Neural cell (in vitro differentiated cells): Measurements from ENCODE around the gene CCDC27. TPM values are rescaled to one million over a fixed set of nuclear protein-coding genes. Genes with fewer than 3 reads are reported as not detected.

Experiments
- H2AFZ ChIP-seq: fragments of 200-600, 300-800 bp; sonication (generic), shearing (Covaris generic); 2 replicates; pipeline ENCODE4 v1.6.0; 2014; ENCODE audit warnings: low read depth, mild to moderate bottlenecking, antibody characterized with exemption, low read length, moderate library complexity
- H3F3A ChIP-seq: fragments of 200-600 bp; shearing (Covaris generic); 2 replicates; pipeline ENCODE4 v1.6.1; 2016; ENCODE audit warnings: mild to moderate bottlenecking, moderate library complexity, mixed read lengths, antibody characterized with exemption, low read length; ENCODE audit not compliant: insufficient read depth, poor library complexity, severe bottlenecking
- H3K27ac ChIP-seq: fragments of 200-600, 300-800 bp; sonication (generic), shearing (Covaris generic); 2 replicates; pipeline ENCODE4 v1.5.1; 2014; ENCODE audit warnings: mild to moderate bottlenecking, low read length, moderate library complexity
- H3K27me3 ChIP-seq: fragments of 300-800, 200-600 bp; sonication (generic), shearing (Covaris generic); 2 replicates; pipeline ENCODE4 v1.6.0; 2014; ENCODE audit warnings: mild to moderate bottlenecking, low read depth, low read length, moderate library complexity; ENCODE audit not compliant: insufficient read depth
- H3K36me3 ChIP-seq: fragments of 300-800, 200-600 bp; sonication (generic), shearing (Covaris generic); 2 replicates; pipeline ENCODE4 v1.5.1; 2014; ENCODE audit warnings: mild to moderate bottlenecking, antibody characterized with exemption, low read length, moderate library complexity; ENCODE audit not compliant: insufficient read depth
- H3K4me2 ChIP-seq: fragments of 300-800, 200-600 bp; sonication (generic), shearing (Covaris generic); 2 replicates; pipeline ENCODE4 v1.6.0; 2014; ENCODE audit warnings: mild to moderate bottlenecking, low read length
- H3K4me3 ChIP-seq: fragments of 300-800, 200-600 bp; sonication (generic), shearing (Covaris generic); 2 replicates; pipeline ENCODE4 v1.5.1; 2014; ENCODE audit warnings: mild to moderate bottlenecking, low read length, moderate library complexity
- H3K79me2 ChIP-seq: fragments of 200-600 bp; shearing (Covaris generic); replicated peaks from 2 replicates; pipeline ENCODE4 v1.6.0; 2014; ENCODE audit warnings: mild to moderate bottlenecking, low read length, moderate library complexity; ENCODE audit not compliant: insufficient read depth
- H3K9ac ChIP-seq: fragments of 300-800, 200-600 bp; sonication (generic), shearing (Covaris generic); 2 replicates; pipeline ENCODE4 v1.6.1; 2016; ENCODE audit warnings: mild to moderate bottlenecking, low read length, mixed read lengths
- H3K9me2 ChIP-seq: fragments of 200-600 bp; shearing (Covaris generic); 2 replicates; pipeline ENCODE4 v1.6.1; 2016; ENCODE audit warnings: mild to moderate bottlenecking, low read length, mixed read lengths; ENCODE audit not compliant: insufficient read depth
- H3K9me3 ChIP-seq: fragments of 200-600, 300-800 bp; sonication (generic), shearing (Covaris generic); 2 replicates; pipeline ENCODE4 v1.6.1; 2016; ENCODE audit warnings: mild to moderate bottlenecking, mixed run types, low read length, moderate library complexity, mixed read lengths
- H4K20me1 ChIP-seq: fragments of 200-600 bp; shearing (Covaris generic); 2 replicates; pipeline ENCODE4 v1.6.1; 2016; ENCODE audit warnings: mild to moderate bottlenecking, mixed run types; ENCODE audit not compliant: insufficient read depth
- CTCF ChIP-seq: fragments of 450-650 bp; IDR thresholded peaks from 2 replicates; pipeline ENCODE4 v1.5.1; 2014; ENCODE audit warnings: antibody characterized with exemption, mild to moderate bottlenecking, moderate library complexity; ENCODE audit not compliant: poor library complexity, severe bottlenecking
- EP300 ChIP-seq: fragments of 450-650 bp; conservative IDR thresholded peaks from 2 replicates; pipeline ENCODE4 v1.6.1; 2014; ENCODE audit warnings: antibody characterized with exemption, mild to moderate bottlenecking, moderate library complexity; ENCODE audit not compliant: poor library complexity, severe bottlenecking
- EZH2 ChIP-seq: fragments of 200-600, 300-800 bp; shearing (Covaris generic), sonication (generic); IDR thresholded peaks from 2 replicates; pipeline ENCODE4 v1.6.1; 2014; ENCODE audit warnings: antibody characterized with exemption, low read length, borderline replicate concordance, mild to moderate bottlenecking; ENCODE audit not compliant: insufficient read depth, poor library complexity, severe bottlenecking
- MXI1 ChIP-seq: fragments of 450-650 bp; conservative IDR thresholded peaks from 2 replicates; pipeline ENCODE4 v1.6.1; 2014; ENCODE audit warnings: antibody characterized with exemption, mild to moderate bottlenecking; ENCODE audit not compliant: poor library complexity, severe bottlenecking
- POLR2AphosphoS5 ChIP-seq: IDR thresholded peaks from 2 replicates; pipeline ENCODE4 v1.6.1; 2012
- RAD21 ChIP-seq: fragments of 450-650 bp; conservative IDR thresholded peaks from 2 replicates; pipeline ENCODE4 v1.6.1; 2014; ENCODE audit warnings: antibody characterized with exemption, mild to moderate bottlenecking, moderate library complexity
- REST ChIP-seq: IDR thresholded peaks from 2 replicates; pipeline ENCODE4 v1.6.1; 2012; ENCODE audit warnings: borderline replicate concordance
- SMC3 ChIP-seq: fragments of 450-650 bp; conservative IDR thresholded peaks from 2 replicates; pipeline ENCODE4 v1.6.1; 2014; ENCODE audit warnings: antibody characterized with exemption, mild to moderate bottlenecking, moderate library complexity; ENCODE audit not compliant: poor library complexity
- TAF1 ChIP-seq: IDR thresholded peaks from 2 replicates; pipeline ENCODE4 v1.6.1; 2012; ENCODE audit warnings: low read depth
- polyA plus RNA-seq: library from polyadenylated mRNA; depleted of rRNA; stranded (reverse); fragments of >200 nt; gene quantifications from 2 replicates; pipeline ENCODE4 v1.2.3, GENCODE V29; 2014

CCDC27 gene
- polyA plus RNA-seq, 1 donor from 2014 or later = not detected

GRCh38 chr1:3785045-3785444, 32.8 kb downstream of the CCDC27 start:
- no peak for TF ChIP-seq EP300
- no peak for TF ChIP-seq POLR2AphosphoS5
- TF ChIP-seq EZH2 = no peak
- no peak for TF ChIP-seq RAD21
- no peak for TF ChIP-seq CTCF
- TF ChIP-seq SMC3 = no peak
- TF ChIP-seq REST = no peak
- TF ChIP-seq TAF1 = no peak
- TF ChIP-seq MXI1 = no peak
- Histone ChIP-seq H3K4me2 (no peak overlapping the region), H3F3A (no peaks in the 10 kb centered on the region), H3K36me3 (no peaks in the 10 kb centered on the region), H4K20me1 (no peaks in the 10 kb centered on the region), H3K4me3 (no peak overlapping the region), H3K27ac (no peak overlapping the region), H3K9me2 (no peaks in the 10 kb centered on the region), H2AFZ (no peak overlapping the region), H3K79me2 (no peaks in the 10 kb centered on the region), H3K9me3 (no peaks in the 10 kb centered on the region), H3K9ac (no peak overlapping the region), H3K27me3 (no peaks in the 10 kb centered on the region)

GRCh38 chr1:3785456-3786157, 33.4 kb downstream of the CCDC27 start:
- Histone ChIP-seq H3K27me3 (no peaks in the 10 kb centered on the region), H3K9me3 (no peaks in the 10 kb centered on the region), H3K36me3 (no peaks in the 10 kb centered on the region), H3K4me2 (no peak overlapping the region), H2AFZ (no peak overlapping the region), H3K9me2 (no peaks in the 10 kb centered on the region), H3K79me2 (no peaks in the 10 kb centered on the region), H3K27ac (no peak overlapping the region), H4K20me1 (no peaks in the 10 kb centered on the region), H3F3A (no peaks in the 10 kb centered on the region), H3K4me3 (no peak overlapping the region), H3K9ac (no peak overlapping the region)
- no peak for TF ChIP-seq REST
- no peak for TF ChIP-seq SMC3
- TF ChIP-seq EZH2 = no peak
- no peak for TF ChIP-seq RAD21
- TF ChIP-seq EP300 = no peak
- no peak for TF ChIP-seq POLR2AphosphoS5
- TF ChIP-seq MXI1 = no peak
- TF ChIP-seq CTCF = no peak
